ENCODE results near the gene PPP1R16B.

PPP1R16B gene

DNA sequence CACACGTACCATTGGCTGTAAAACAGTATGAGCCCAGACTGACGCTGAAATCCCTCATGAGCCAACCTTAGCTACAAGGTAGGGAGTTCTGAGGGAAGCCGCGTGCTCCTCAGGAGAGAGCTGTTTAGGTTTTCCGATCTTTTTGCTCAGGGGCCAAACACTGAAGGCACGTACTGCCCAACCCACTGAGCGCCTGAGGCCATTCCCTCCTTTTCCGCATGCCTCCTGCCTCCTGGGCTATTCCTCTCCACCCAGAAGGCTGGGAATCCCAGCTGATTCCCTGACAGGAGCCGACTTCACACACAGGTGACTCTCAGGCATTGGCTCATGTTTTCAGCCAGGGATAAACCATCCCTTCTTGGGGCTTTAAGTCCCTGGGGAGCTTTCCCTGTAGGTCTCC is 115.4 kb downstream of the PPP1R16B start:
- no peaks in the 10 kb centered on the region for H3K9me3 ChIP-seq (ENCODE audit: control insufficient read depth, insufficient read depth, low read depth, low read length)
- TF ChIP-seq ZNF350 (tag by site-specific recombination; IDR thresholded peaks at IDR 0.05) = no peak
- no peak for TF ChIP-seq ZNF223 (tag by site-specific recombination; IDR thresholded peaks at IDR 0.05)
- no peak for TF ChIP-seq ZNF555 (tag by site-specific recombination; conservative IDR thresholded peaks at IDR 0.05)
- TF ChIP-seq ZNF324 (tag by site-specific recombination; IDR thresholded peaks at IDR 0.05) = no peak
- no peak for TF ChIP-seq ZNF768 (tag by site-specific recombination; IDR thresholded peaks at IDR 0.05)
- no peak for TF ChIP-seq ZNF426 (tag by site-specific recombination; IDR thresholded peaks at IDR 0.05)
- TF ChIP-seq ZBTB49 (tag by site-specific recombination; IDR thresholded peaks at IDR 0.05; ENCODE audit: low read depth) = no peak
- TF ChIP-seq ZNF433 (tag by site-specific recombination; IDR thresholded peaks at IDR 0.05; ENCODE audit: low read depth) = no peak
- no peak for TF ChIP-seq KLF10 (tag by site-specific recombination; IDR thresholded peaks at IDR 0.05)
- TF ChIP-seq, protein P1, sequence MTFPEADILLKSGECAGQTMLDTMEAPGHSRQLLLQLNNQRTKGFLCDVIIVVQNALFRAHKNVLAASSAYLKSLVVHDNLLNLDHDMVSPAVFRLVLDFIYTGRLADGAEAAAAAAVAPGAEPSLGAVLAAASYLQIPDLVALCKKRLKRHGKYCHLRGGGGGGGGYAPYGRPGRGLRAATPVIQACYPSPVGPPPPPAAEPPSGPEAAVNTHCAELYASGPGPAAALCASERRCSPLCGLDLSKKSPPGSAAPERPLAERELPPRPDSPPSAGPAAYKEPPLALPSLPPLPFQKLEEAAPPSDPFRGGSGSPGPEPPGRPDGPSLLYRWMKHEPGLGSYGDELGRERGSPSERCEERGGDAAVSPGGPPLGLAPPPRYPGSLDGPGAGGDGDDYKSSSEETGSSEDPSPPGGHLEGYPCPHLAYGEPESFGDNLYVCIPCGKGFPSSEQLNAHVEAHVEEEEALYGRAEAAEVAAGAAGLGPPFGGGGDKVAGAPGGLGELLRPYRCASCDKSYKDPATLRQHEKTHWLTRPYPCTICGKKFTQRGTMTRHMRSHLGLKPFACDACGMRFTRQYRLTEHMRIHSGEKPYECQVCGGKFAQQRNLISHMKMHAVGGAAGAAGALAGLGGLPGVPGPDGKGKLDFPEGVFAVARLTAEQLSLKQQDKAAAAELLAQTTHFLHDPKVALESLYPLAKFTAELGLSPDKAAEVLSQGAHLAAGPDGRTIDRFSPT (tag by site-specific recombination; IDR thresholded peaks at IDR 0.05) = no peak
- TF ChIP-seq ZNF501 (tag by site-specific recombination; IDR thresholded peaks at IDR 0.05) = no peak
- no peak for TF ChIP-seq ZNF24 (tag by site-specific recombination; IDR thresholded peaks at IDR 0.05)
- TF ChIP-seq REPIN1 (tag by site-specific recombination; IDR thresholded peaks at IDR 0.05; ENCODE audit: low read depth) = no peak
- TF ChIP-seq TRIM28 (IDR thresholded peaks at IDR 0.05; ENCODE audit: borderline replicate concordance, low read length) = no peak
- no peak for TF ChIP-seq ZNF624 (tag by site-specific recombination; IDR thresholded peaks at IDR 0.05)
- TF ChIP-seq ZNF157 (tag by site-specific recombination; IDR thresholded peaks at IDR 0.05) = no peak
- TF ChIP-seq ZBTB10 (tag by site-specific recombination; IDR thresholded peaks at IDR 0.05) = no peak
- TF ChIP-seq KLF7 (tag by site-specific recombination; IDR thresholded peaks at IDR 0.05; ENCODE audit: borderline replicate concordance) = no peak
- TF ChIP-seq KLF17 (tag by site-specific recombination; IDR thresholded peaks at IDR 0.05) = no peak
- TF ChIP-seq GLI4 (tag by site-specific recombination; IDR thresholded peaks at IDR 0.05) = no peak
- H3K4me1 ChIP-seq (ENCODE audit: control insufficient read depth, insufficient read depth, low read length) = no peaks in the 10 kb centered on the region
- no peak overlapping the region for H3K4me3 ChIP-seq (ENCODE audit: low read depth, low read length)
- H3K36me3 ChIP-seq (ENCODE audit: control insufficient read depth in 2 of 2, insufficient read depth in 1 of 2, low read length in 2 of 2) = no peaks in the 10 kb centered on the region
- no peak overlapping the region for H3K27ac ChIP-seq (ENCODE audit: extremely low read depth, low read depth, low read length)
- CTCF ChIA-PET = interaction anchor here (0.6 to 1.6 kb wide), 2 partner anchors 22 to 129 kb away, joined by 3 to 8 read pairs; no protein-coding TSS in a partner anchor
- POLR2A ChIA-PET = no interaction called here
